HG03571 (cell line): ENCODE measurements around the gene RACGAP1.
"Not testable (repeated sequence)": the region's sequence is repeated elsewhere in the genome, so short reads cannot be mapped to it uniquely, and the experiment has no call there.

Source experiments
- ATAC-seq: cut with Tn5 transposase; IDR thresholded peaks from one replicate; pipeline ENCODE4 v1.9.1; 2021; ENCODE audit not compliant: unreplicated experiment

The RACGAP1 gene

DNA sequence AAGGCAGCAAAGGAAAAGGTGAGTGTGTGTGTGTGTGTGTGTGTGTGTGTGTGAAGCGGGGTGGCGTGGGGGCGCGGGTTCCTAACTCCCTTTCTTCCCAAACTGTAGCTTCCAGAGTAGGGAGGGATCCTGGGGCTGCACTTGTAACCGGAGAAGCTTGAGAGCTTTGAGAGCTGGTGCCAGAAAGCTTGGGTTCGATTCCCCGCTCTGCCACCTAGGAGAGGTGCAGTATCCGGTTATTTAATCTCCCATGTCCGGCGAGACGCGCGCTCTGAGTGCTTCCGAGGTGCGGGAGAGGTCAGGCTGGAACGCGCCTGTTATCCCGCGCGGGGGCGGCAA is 7.2 kb upstream of the RACGAP1 start:
- ATAC-seq: no peak

DNA sequence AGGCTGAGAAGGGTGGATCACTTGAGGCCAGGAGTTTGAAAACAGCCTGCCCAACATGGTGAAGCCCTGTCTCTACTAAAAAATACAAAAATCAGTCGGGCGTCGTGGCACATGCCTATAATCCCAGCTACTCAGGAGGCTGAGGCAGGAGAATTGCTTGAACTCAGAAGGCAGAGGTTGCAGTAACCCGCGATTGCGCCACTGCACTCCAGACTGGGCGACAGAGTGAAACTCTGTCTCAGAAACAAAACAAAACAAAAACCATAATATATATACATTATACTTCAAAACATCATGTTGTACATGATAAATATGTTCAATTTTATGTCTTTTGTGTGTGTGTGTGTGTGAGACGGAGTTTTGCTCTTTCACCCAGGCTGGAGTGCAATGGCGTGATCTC is 5.2 kb upstream of the RACGAP1 start:
- not testable (repeated sequence) for ATAC-seq

DNA sequence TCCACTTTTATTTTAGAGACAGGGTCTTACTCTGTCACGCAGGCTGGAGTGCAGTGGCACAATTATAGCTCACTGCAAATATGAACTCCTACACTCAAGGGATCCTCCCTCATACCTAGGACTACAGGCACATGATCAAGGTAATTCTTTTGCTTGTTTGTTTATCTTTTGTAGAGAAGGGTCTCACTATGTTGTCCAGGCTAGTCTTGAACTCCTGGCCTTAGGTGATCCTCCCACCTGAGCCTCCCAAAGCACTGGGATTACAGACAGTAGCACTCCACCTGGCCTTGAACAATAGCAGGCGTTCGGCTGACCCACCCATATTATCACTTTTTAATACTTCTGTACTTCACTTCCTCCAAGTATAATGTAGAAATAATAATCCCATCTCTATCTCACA is 1.4 kb upstream of the RACGAP1 start:
- ATAC-seq: no peak

DNA sequence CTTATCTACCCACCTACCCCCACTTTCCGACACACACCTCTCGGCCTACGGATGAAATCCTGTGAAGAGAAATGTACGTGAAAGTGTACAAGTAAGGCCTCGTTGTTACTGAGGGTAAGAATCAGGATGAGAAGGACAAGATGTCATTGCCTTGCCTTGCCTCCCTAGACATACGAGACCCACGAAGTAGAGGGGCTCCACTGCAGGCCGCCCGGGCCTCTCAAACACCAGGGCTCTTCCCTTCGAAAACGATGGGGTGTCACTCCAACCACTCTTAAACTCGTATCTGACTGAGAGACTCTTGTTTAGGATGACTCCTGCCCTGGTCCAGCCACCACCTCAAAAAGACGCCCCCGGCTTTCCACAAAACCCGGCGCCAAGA is 498 bp downstream of the RACGAP1 start:
- ATAC-seq: peak; percentile 14

DNA sequence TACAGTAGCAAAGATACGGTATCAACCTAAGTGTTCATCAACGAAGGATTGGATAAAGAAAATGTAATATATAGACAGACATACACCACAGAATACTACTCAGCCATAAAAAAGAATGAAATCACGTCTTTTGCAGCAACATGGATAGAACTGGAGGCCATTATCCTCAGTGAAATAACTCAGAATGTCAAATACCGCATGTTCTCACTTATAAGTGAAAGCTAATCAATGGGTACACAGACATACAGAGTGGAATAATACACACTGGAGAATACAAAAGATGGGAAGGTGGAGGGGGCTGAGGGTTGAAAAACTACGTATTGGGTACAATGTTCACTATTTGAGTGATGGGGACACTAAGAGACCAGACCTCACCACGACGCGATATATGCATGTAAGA is 1.1 kb downstream of the RACGAP1 start:
- ATAC-seq: no peak

DNA sequence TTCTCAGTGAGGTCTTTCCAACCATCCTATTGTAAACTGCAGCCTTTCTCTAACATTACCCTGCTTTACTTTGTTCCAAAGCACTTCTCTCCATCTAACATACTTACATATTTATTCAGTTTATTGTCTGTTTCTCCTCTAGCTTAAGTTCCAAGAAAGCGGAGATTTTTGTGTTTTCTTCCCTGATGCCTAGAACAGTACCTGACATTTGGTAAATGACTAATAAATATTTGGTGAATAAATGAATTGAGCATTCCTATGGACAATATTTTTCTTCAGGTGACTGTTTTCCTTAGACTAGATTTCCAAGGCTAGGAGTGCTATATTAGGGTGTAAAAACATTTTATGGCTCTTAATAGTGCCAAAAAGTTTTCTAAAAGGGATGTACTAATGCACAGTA is 2.4 kb downstream of the RACGAP1 start:
- no peak for ATAC-seq

DNA sequence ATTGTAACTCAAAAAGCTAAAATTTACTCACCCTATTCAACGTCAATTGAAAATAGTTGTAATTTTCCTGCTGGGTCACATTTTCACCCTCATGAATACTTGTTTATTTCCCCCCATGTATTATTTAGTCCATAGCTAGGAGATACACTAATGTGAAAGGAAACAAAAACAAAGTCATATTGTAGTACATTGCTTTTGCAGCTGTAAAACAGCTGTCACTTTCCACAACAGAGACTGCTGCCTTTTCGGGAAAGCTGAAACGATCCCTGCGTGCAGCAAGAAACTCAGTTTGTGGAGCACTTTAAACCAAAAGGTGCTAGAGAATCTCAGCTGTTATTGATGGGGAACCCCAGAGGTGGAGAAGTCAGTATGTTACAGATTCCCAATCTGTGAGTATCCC is 4.3 kb downstream of the RACGAP1 start:
- no peak for ATAC-seq

DNA sequence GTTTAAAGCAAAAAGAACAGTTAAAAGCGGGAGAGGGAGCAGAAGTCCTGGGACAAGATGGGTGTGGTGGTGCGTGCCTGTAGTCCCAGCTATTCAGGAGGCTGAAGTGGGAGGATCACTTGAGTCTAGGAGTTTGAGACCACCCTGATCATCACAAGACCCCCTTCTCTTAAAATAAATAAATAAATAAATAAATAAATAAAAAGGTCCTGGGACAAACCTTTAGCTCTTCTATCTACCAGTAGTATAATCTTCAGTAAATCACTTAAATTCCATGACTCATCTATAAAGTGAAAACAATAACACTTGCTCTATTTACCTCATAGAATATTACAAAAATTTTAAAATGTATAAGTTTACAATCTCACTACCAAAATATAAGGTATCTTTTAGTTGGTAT is 5.8 kb downstream of the RACGAP1 start:
- ATAC-seq: no peak

DNA sequence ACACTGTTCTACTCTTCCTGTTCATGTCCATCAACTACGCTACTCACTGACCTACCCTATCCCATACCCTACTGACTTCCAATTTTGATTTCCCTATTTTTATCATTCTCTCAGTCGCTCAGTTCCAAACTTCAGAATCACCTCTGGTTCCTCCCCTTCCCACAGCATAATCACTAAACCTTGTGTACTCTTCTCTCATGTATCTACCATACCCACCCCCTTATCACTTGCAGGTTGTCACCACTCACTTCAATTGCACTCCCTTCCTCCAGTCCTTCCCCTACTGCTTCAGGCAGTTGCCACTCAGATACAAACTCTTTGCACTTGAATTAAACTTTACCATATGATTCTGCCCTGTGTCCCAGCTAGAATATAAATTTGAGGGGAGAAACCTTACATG is 6.3 kb downstream of the RACGAP1 start:
- no peak for ATAC-seq

DNA sequence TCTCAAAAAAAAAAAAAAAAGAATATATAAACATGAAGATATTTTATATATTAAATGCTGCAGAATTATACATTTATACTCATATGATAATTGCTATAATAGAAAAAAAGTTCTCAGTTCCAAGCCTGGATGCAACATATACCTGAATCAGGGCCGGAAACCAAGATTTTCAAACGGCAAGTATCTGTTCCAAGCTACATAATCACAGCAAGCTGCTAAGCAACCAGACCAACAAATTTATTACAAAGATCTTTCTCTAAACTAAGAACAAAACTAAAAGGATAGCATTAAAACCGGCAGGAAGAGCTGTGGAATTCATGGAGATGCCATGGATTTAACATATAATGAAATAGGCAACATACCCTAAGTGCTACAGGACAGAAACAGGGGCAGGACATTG is 7.1 kb downstream of the RACGAP1 start:
- no peak for ATAC-seq

DNA sequence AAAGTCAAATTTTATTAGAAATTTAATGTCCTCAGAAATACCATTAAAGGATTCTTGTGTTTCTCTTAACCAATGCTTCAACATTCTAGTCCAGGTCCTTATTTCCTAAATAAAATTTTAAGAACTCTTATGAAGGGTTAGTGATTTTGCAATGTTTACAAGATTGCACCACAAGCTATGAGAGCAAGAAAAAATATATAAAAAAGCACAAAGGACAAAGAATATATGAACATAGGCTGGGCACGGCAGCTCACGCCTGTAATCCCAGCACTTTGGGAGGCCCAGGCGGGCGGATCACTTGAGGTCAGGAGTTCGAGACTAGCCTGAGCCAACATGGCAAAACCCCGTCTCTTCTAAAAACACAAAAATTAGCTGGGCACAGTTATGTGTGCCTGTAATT is 7.7 kb downstream of the RACGAP1 start:
- ATAC-seq: no peak

DNA sequence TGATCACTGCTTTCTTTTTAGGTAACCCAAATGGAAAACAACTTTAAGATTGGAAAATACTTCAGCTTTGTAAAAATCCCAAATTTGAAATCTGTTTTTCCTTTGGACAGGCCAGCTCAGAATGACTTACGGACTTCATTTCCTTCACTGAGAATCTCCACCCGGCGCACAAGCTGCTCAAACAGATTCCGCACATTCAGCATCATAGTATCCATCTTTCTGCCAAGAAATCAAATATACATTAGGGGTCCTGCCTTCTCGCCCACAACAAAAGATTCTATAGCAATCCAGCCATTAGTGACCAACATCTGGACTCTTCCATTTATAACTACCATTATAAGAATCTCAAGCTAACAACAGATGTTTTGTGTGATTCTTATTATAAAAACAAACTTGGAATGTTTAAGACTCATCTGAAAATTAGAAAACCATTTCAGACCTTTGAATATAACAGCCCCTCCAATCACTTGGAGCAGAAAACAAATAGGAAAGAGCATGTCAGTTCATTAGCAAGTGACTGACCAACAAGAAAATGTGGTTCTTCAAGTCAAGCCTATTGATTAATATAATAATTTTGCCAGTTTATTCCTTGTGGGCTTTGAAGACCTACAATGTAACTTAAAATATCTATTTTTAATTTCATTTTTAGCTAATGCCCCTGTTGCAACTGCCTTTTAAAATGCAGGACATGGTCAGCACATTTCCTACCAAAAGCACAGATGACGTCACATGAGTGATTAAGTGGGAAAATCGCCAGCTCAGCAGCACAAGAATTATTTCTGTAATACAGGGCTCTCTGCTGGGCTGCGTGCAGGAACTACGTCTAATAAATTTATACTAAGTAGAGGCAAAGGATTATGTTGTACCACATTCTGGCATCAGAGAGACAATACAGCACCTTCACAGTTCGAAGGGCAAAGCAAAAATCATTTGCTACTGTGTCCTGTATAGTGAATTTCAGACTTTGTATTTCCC is 8.5 kb downstream of the RACGAP1 start:
- no peak for ATAC-seq

DNA sequence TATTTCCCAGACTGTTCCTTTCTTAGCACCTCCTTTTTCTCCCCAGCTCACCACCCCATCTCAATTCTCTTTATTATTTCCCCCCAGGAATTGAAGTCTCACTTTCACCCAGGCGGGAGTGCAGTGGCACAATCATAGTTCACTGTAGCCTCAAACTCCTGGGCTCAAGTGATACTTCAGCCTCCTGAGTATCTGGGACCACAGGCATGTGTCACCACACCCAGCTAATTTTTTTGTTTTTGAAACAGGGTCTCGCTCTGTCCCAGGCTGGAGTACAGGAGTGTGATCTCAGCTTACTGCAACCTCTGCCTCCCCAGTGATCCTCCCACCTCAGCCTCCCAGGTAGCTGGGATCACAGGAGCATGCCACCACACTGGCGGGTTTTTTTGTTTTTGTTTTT is 11.0 kb downstream of the RACGAP1 start:
- no peak for ATAC-seq

DNA sequence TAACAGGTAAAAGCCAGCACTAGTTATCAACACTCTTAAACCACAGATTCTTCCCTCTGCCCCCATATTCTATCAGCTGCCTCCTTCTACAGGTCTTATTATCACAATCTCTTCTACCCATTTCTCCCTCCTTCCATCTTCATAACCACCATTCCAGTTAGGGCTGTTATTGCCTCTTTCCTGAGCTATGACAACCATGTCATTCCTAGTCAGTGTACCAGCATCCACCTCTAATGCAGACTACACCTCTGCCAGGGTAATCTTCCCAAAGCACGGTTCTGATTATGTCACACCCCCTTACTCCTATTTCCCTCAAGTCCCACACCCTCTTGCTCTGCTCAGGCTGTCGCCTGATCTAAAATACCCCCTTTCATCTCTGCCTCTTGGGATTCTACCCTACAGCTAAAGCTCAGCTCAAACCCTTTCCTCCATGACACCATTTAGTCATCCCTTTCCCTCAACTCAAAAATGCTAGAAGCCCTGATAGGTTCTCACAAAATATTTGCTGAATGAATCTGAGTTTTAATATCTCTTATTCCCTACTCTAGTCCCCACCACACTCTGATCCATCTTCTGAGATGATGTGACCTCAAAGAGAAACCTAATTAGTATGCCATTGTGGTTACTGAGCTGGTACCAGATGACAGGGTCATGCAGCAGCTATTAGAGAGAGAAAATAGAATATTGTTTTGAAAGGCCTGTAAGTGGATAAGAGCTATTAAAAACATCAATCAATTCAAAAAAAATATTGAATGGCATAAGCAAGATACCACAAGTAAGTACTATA is 11.7 kb downstream of the RACGAP1 start:
- no peak for ATAC-seq

DNA sequence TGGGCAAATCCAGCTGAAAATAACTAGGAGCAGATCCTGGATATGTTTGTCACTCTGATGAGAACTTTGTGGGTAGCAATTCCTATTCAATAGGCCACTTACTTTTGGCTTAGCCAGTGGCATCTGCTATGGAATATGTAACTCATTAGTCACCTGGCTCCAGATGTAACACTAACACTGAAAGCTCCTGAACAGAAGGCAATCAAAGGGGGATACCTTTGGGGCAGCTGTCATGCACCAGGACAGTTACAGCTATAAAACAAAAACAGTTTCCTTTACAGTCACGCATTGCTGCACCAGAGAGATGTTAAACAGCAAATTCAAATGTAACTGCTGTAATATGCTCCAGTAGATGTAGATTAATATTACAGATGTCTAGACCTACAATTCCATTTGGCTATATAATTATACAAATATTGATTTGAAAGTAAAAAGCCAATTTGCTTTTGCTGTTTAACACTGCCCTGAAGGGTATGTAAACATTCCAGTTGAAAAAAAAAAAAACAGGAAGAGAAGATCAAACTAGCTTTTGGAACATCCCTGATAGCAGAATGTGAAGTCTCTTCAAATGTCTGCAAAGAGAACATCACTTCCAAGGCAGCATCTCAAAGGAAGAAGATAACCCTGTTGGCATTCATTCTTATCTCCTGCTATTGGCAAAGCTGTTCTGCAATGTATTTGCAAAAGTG is 18.4 kb downstream of the RACGAP1 start:
- no peak for ATAC-seq

DNA sequence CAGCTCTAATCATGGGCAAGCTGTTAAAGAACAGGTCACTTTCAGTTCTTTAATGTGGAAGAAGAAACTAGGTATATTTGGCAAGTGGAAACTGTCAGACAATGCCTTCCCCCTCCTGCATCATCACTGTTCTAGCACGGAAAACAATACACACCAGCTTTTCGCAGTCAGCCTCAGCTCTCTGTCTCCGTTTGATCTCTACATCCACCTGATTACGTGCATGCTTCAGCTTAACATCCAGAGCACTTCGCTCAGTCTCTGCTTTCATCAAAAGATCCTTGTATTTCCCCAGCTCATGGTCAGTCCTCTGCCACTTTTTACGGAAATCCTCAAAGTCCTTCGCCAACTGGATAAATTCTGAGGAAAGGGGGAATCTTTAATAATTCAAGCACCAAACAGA is 19.0 kb downstream of the RACGAP1 start:
- no peak for ATAC-seq

DNA sequence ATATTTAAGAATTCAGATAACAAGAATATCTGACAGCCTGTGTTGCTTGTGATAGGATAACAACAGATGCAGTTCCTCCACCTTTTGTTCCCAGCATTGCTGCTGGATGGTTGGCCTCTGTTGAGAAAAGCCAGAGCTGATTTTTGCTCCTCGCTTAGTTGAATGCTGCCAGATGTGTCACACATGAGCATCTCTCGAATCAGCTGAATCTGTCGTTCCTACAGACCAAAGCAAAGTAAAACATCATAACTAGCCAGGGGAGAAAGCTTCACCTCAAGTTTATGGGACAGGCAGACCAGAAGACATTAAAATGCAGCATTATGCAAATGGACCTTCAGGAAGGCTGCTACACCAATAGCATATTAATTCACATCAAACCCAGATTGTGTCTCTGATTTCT is 20.1 kb downstream of the RACGAP1 start:
- no peak for ATAC-seq

DNA sequence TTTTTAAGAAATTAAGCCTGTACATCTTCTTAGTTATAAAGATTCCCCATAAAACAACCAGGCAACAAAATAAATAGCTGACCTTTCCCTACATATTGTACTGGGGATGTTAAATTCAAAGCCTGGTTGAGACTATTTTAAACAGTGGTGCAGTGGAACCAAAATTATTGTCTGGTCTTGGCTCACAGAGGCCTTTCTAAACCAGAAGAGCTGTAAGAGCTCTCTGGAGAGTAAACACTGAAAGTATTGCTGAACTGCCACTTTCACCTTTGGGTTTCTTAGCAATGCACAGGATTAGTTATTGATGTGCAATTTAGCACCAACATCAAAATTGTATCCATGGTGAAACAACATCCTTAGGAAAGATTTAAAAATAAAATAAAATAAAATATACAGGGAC is 20.6 kb downstream of the RACGAP1 start:
- no peak for ATAC-seq

DNA sequence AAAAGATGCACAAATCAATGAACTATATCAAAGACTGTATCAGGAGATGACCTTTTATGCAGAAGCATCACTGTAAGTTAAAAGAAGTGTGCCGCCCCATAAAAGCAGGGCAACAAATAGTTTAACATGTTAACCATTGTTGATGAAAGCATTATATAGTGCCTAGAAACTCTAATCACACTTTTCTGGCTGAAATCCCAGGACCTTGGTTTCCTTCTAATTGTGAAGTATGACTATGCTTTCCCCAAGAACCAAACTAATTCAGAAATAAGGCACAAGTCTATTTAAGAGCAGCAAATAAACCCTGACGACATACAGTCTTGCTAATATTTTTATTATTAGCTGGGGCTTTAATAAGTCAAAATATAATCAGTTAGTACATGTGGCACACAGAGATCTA is 21.7 kb downstream of the RACGAP1 start:
- no peak for ATAC-seq

DNA sequence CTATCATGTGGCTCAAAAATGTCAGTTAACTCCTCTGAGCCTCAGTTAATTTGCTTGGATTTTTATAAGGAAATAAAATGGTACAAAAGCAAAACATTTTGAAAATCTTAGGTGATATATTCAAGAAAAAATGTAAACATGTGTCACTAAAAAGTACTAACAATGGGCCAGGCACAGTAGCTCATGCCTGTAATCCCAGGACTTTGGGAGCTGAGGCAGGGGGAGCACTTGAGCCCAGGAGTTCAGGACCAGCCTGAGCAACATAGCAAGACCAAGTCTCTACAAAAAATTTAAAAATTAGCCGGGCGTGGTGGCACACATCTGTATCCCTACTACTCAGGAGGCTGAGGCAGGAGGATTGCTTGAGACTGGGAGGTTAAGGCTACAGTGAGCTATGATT is 26.8 kb downstream of the RACGAP1 start:
- ATAC-seq: no peak

DNA sequence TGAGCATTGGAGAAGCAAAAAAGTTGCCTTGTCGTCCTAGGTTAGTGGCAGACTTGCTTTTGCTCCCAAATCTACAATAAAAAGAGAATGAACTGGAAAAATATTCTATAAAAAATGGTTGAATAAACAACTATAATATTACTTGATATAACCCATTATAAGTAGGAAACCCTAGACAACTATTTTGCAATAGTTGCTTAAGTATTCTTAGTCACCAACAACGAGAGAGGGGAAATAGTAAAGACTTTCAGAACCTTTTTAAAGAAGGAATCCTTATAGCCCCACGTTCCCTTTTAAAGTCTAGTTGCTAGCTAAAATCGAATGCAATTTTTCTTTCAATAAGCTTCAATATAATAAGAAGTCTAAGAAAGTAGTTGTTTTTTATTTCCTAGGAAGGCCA is 35.0 kb downstream of the RACGAP1 start:
- ATAC-seq: no peak

DNA sequence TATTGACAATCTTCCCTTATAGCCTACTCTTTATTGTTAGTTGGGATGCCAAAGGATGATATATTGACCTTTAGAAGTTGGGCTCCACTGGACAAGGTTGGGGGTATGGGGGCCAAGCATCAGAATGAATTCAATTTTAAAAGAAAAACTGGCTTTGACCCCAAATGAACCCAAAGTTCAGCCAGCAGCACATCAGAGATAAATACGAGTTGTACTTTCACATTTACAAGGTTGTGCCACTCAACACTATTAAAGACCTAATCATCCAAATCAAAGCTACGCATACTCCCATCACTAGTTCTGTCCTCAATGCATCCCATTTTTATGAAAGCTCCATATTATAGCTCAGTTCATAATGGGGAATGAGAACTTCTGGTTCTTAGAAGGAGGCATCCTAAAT is 35.9 kb downstream of the RACGAP1 start:
- ATAC-seq: not testable (repeated sequence)
